ENCODE results near the gene NDUFB8.

Gene NDUFB8

GRCh38 chr10:100535715-100536353 lies 6.2 kb upstream of the NDUFB8 start, which contains the start of gene HIF1AN:
TSS of gene HIF1AN (plus strand) at chr10:100535943. CDS start at chr10:100535959, 16 bp downstream.
- DNase-seq = peak; percentile 84

- DNase-seq = no peak
Observed at GRCh38 chr10:100535338-100535714, 5.7 kb upstream of the NDUFB8 start.

GRCh38 chr10:100534726-100535125 lies 5.1 kb upstream of the NDUFB8 start:
- DNase-seq = no peak

- DNase-seq = no peak
Observed at GRCh38 chr10:100531761-100532160, 2.1 kb upstream of the NDUFB8 start.

GRCh38 chr10:100528921-100529474 lies 673 bp downstream of the NDUFB8 start:
- DNase-seq = no peak

GRCh38 chr10:100528123-100528886 lies 1.4 kb downstream of the NDUFB8 start:
- DNase-seq = no peak

GRCh38 chr10:100524638-100525037 lies 5.0 kb downstream of the NDUFB8 start:
- DNase-seq = no peak

GRCh38 chr10:100524206-100524605 lies 5.5 kb downstream of the NDUFB8 start:
- no peak for DNase-seq

GRCh38 chr10:100522945-100523344 lies 6.7 kb downstream of the NDUFB8 start:
- no peak for DNase-seq

GRCh38 chr10:100522107-100522801 lies 7.4 kb downstream of the NDUFB8 start:
- DNase-seq = no peak

GRCh38 chr10:100520811-100521210 lies 8.9 kb downstream of the NDUFB8 start:
- DNase-seq = no peak

GRCh38 chr10:100519311-100520051 lies 10.2 kb downstream of the NDUFB8 start, which contains the start of gene SEC31B:
TSS of gene SEC31B (minus strand) at chr10:100519861. CDS start at chr10:100516952, 2,909 bp downstream.
- no peak for DNase-seq

- peak; percentile 59 for DNase-seq
Observed at GRCh38 chr10:100518761-100519241, 10.9 kb downstream of the NDUFB8 start.

- DNase-seq = no peak
Observed at GRCh38 chr10:100516847-100517246, 12.8 kb downstream of the NDUFB8 start.

- no peak for DNase-seq
Observed at GRCh38 chr10:100515612-100516011, 14.1 kb downstream of the NDUFB8 start.

- peak; percentile 65 for DNase-seq
Observed at GRCh38 chr10:100510533-100511308, 18.9 kb downstream of the NDUFB8 start.

- DNase-seq = peak; percentile 41
Observed at GRCh38 chr10:100509241-100509840, 20.3 kb downstream of the NDUFB8 start.

GRCh38 chr10:100508691-100509150 lies 20.9 kb downstream of the NDUFB8 start:
- DNase-seq = peak; percentile 42

GRCh38 chr10:100508266-100508665 lies 21.4 kb downstream of the NDUFB8 start:
- no peak for DNase-seq

GRCh38 chr10:100507357-100507732 lies 22.3 kb downstream of the NDUFB8 start:
- no peak for DNase-seq
